ENCODE results near the gene RXYLT1.

DNA sequence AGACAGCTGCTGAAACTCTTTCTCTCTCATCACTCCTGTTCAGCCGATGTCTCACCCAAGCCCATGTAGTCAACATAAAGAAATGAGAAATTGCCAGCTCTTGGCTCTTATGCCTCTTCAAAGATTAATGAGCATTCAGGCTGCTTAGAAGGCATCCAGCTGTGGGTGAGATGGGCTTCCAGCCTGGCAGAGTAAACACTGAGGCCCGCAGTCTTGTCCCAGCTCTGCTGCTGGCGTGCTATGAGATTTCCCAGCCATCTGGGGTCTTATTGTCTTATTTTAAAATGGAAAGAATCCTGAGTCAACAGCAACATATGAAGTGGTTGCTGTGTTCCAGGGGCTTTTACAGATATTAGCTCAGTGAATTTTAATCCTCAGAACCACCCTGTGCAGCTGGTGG lies 12.6 kb downstream of the RXYLT1 start:
- TF ChIP-seq, protein P1, sequence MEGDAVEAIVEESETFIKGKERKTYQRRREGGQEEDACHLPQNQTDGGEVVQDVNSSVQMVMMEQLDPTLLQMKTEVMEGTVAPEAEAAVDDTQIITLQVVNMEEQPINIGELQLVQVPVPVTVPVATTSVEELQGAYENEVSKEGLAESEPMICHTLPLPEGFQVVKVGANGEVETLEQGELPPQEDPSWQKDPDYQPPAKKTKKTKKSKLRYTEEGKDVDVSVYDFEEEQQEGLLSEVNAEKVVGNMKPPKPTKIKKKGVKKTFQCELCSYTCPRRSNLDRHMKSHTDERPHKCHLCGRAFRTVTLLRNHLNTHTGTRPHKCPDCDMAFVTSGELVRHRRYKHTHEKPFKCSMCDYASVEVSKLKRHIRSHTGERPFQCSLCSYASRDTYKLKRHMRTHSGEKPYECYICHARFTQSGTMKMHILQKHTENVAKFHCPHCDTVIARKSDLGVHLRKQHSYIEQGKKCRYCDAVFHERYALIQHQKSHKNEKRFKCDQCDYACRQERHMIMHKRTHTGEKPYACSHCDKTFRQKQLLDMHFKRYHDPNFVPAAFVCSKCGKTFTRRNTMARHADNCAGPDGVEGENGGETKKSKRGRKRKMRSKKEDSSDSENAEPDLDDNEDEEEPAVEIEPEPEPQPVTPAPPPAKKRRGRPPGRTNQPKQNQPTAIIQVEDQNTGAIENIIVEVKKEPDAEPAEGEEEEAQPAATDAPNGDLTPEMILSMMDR (IDR thresholded peaks at IDR 0.05; ENCODE audit: low read depth, low read length, poor library complexity, severe bottlenecking), result no peak
- no peak for TF ChIP-seq EZH2phosphoT487 (IDR thresholded peaks at IDR 0.05; ENCODE audit: borderline replicate concordance, low read length)

Measured in DOHH2 (cell line).